Type B pancreatic cell (in vitro differentiated cells): ENCODE measurements around the gene LRRC8D. TPM values are rescaled to one million over a fixed set of nuclear protein-coding genes. Genes with fewer than 3 reads are reported as not detected.

Source experiments
- DNase-seq: peaks from one replicate; pipeline ENCODE4 v3.0.0; 2021; ENCODE audit warnings: mixed read lengths; ENCODE audit not compliant: unreplicated experiment; ENCODE audit errors: extremely low spot score
- H3K27ac Mint-ChIP-seq: 2 replicates; pipeline ENCODE4 v1.8.0; 2021; ENCODE audit warnings: mild to moderate bottlenecking, mixed read lengths
- H3K27me3 Mint-ChIP-seq: 2 replicates; pipeline ENCODE4 v1.8.0; 2021; ENCODE audit warnings: mixed read lengths
- H3K36me3 Mint-ChIP-seq: 2 replicates; pipeline ENCODE4 v1.8.0; 2021; ENCODE audit warnings: mixed read lengths
- H3K4me1 Mint-ChIP-seq: one replicate; pipeline ENCODE4 v1.8.0; 2021; ENCODE audit warnings: mixed read lengths; ENCODE audit not compliant: unreplicated experiment
- H3K4me3 Mint-ChIP-seq: 2 replicates; pipeline ENCODE4 v1.8.0; 2021; ENCODE audit warnings: mild to moderate bottlenecking, mixed read lengths
- H3K9me3 Mint-ChIP-seq: 2 replicates; pipeline ENCODE4 v1.8.0; 2021; ENCODE audit warnings: mixed read lengths
- CTCF ChIP-seq: fragments of 200-600 bp; sonication (generic); conservative IDR thresholded peaks from 2 replicates; pipeline ENCODE4 v1.5.0; 2021; ENCODE audit warnings: antibody characterized with exemption, mild to moderate bottlenecking
- total RNA-seq: library from RNA; stranded (reverse); gene quantifications from 2 replicates; pipeline ENCODE4 v1.2.1, GENCODE V29; 2021; ENCODE audit warnings: low replicate concordance

LRRC8D gene
- total RNA-seq, 1 donor from 2014 or later = 31.1 TPM

- no peaks in the 10 kb centered on the region for H3K9me3 Mint-ChIP-seq
- TF ChIP-seq CTCF = no peak
- H3K4me3 Mint-ChIP-seq = no peak overlapping the region
- no peaks in the 10 kb centered on the region for H3K36me3 Mint-ChIP-seq
- H3K27ac Mint-ChIP-seq = no peak overlapping the region
- DNase-seq = no peak
- H3K27me3 Mint-ChIP-seq = no peaks in the 10 kb centered on the region
- H3K4me1 Mint-ChIP-seq = peaks cover 9% of the 10 kb centered on the region
Observed at GRCh38 chr1:89809556-89809955, 11.3 kb upstream of the LRRC8D start.

GRCh38 chr1:89810302-89810701, 10.5 kb upstream of the LRRC8D start:
- no peaks in the 10 kb centered on the region for H3K27me3 Mint-ChIP-seq
- DNase-seq = no peak
- H3K4me1 Mint-ChIP-seq = peaks cover 9% of the 10 kb centered on the region
- no peaks in the 10 kb centered on the region for H3K9me3 Mint-ChIP-seq
- TF ChIP-seq CTCF = no peak
- no peak overlapping the region for H3K27ac Mint-ChIP-seq
- H3K4me3 Mint-ChIP-seq = no peak overlapping the region
- no peaks in the 10 kb centered on the region for H3K36me3 Mint-ChIP-seq

GRCh38 chr1:89810880-89811279, 10.0 kb upstream of the LRRC8D start:
- Mint-ChIP-seq H3K4me3 (no peak overlapping the region), H3K36me3 (no peaks in the 10 kb centered on the region), H3K9me3 (no peaks in the 10 kb centered on the region), H3K4me1 (peaks cover 9% of the 10 kb centered on the region), H3K27me3 (no peaks in the 10 kb centered on the region), H3K27ac (no peak overlapping the region)
- TF ChIP-seq CTCF = no peak
- DNase-seq = no peak

- no peak for TF ChIP-seq CTCF
- Mint-ChIP-seq H3K4me3 (no peak overlapping the region), H3K27ac (no peak overlapping the region), H3K36me3 (no peaks in the 10 kb centered on the region), H3K4me1 (peaks cover 9% of the 10 kb centered on the region), H3K9me3 (no peaks in the 10 kb centered on the region), H3K27me3 (no peaks in the 10 kb centered on the region)
- no peak for DNase-seq
Observed at GRCh38 chr1:89812992-89813391, 7.8 kb upstream of the LRRC8D start.

- H3K27ac Mint-ChIP-seq = no peak overlapping the region
- H3K27me3 Mint-ChIP-seq = no peaks in the 10 kb centered on the region
- H3K4me3 Mint-ChIP-seq = no peak overlapping the region
- H3K36me3 Mint-ChIP-seq = no peaks in the 10 kb centered on the region
- no peak for TF ChIP-seq CTCF
- DNase-seq = no peak
- peaks cover 15% of the 10 kb centered on the region for H3K4me1 Mint-ChIP-seq
- no peaks in the 10 kb centered on the region for H3K9me3 Mint-ChIP-seq
Observed at GRCh38 chr1:89815040-89815439, 5.8 kb upstream of the LRRC8D start.

- no peak for TF ChIP-seq CTCF
- Mint-ChIP-seq H3K27ac (no peak overlapping the region), H3K4me1 (peaks cover 17% of the 10 kb centered on the region), H3K27me3 (peaks cover 5% of the 10 kb centered on the region), H3K36me3 (no peaks in the 10 kb centered on the region), H3K9me3 (no peaks in the 10 kb centered on the region), H3K4me3 (no peak overlapping the region)
- no peak for DNase-seq
Observed at GRCh38 chr1:89815611-89816010, 5.2 kb upstream of the LRRC8D start.
